Upper lobe of right lung (tissue), 1 donor: Measurements from ENCODE around the gene BTNL2. TPM values are rescaled to one million over a fixed set of nuclear protein-coding genes. Genes with fewer than 3 reads are reported as not detected.
A peak's percentile ranks its signal among the peaks of the same experiment; 100 is the strongest.

Experiments used
- ATAC-seq: fragments of 200-7000 bp; cut with Tn5 transposase; one replicate; pipeline ENCODE4 v1.9.1; 2020; ENCODE audit warnings: mild to moderate bottlenecking, moderate library complexity
- DNase-seq: peaks from one replicate; pipeline ENCODE4 v3.0.0-alpha.2; 2020
- H3K27ac ChIP-seq: fragments of 200-600 bp; one replicate; pipeline ENCODE4 v1.8.0; 2022
- H3K27me3 ChIP-seq: fragments of 200-600 bp; one replicate; pipeline ENCODE4 v1.8.0; 2022; ENCODE audit warnings: mild to moderate bottlenecking
- H3K36me3 ChIP-seq: fragments of 200-600 bp; one replicate; pipeline ENCODE4 v1.8.0; 2022
- H3K4me1 ChIP-seq: fragments of 200-600 bp; one replicate; pipeline ENCODE4 v1.8.0; 2022
- H3K4me3 ChIP-seq: fragments of 200-600 bp; one replicate; pipeline ENCODE4 v1.8.0; 2022; ENCODE audit warnings: mild to moderate bottlenecking
- H3K9me3 ChIP-seq: fragments of 200-600 bp; one replicate; pipeline ENCODE4 v1.8.0; 2022
- CTCF ChIP-seq: fragments of 200-600 bp; IDR thresholded peaks from one replicate; pipeline ENCODE4 v1.8.0; 2022; ENCODE audit warnings: antibody characterized with exemption
- intact Hi-C: fragments of 100-400 bp; cut with DNase I; formaldehyde crosslinking; loops from one replicate; pipeline ENCODE4 v1.11.0; 2022
- total RNA-seq: library from RNA; stranded (reverse); fragmentation: NEBNext Ultra II Directional; extraction: Animal tissue kit (Norgen Biotek cat#: 25700); gene quantifications from one replicate; pipeline ENCODE4 v1.2.1, GENCODE V29; 2021
- donor health status: DM: no; HTN: yes; CAD: no; lungs with severe emphysema.

The BTNL2 gene
- total RNA-seq, 1 donor from 2014 or later, result not detected

GRCh38 chr6:32442977-32443552 is 36.1 kb upstream of the BTNL2 start:
- peaks cover 24% of the 10 kb centered on the region for H3K36me3 ChIP-seq
- DNase-seq (no peak), ATAC-seq (no peak)
- H3K9me3 ChIP-seq, result no peaks in the 10 kb centered on the region
- peaks cover 5% of the 10 kb centered on the region for H3K4me1 ChIP-seq
- H3K4me3 ChIP-seq, result peak overlapping the region; percentile 58
- H3K27me3 ChIP-seq, result no peaks in the 10 kb centered on the region
- intact Hi-C loops, result no loop called here
- H3K27ac ChIP-seq, result no peak overlapping the region
- no peak for TF ChIP-seq CTCF

GRCh38 chr6:32442243-32442667 is 35.3 kb upstream of the BTNL2 start:
- ATAC-seq (no peak), DNase-seq (no peak)
- Histone ChIP-seq H3K9me3 (no peaks in the 10 kb centered on the region), H3K27me3 (no peaks in the 10 kb centered on the region), H3K4me1 (peaks cover 10% of the 10 kb centered on the region), H3K36me3 (peaks cover 24% of the 10 kb centered on the region), H3K27ac (no peak overlapping the region), H3K4me3 (peak overlapping the region; percentile 58)
- TF ChIP-seq CTCF, result no peak
- intact Hi-C loops, result no loop called here

GRCh38 chr6:32439602-32440214 is 32.7 kb upstream of the BTNL2 start, which contains the start of gene HLA-DRA:
Gene HLA-DRA, plus strand, starts transcription at chr6:32439887. Its CDS starts 64 bp downstream, at chr6:32439951.
- Histone ChIP-seq H3K27me3 (no peaks in the 10 kb centered on the region), H3K4me1 (peaks cover 10% of the 10 kb centered on the region), H3K4me3 (peak within 1 kb of the TSS; percentile 58), H3K27ac (peak within 1 kb of the TSS; percentile 84), H3K9me3 (no peaks in the 10 kb centered on the region), H3K36me3 (peaks cover 24% of the 10 kb centered on the region)
- no peak for DNase-seq
- no peak for TF ChIP-seq CTCF
- ATAC-seq, result peak; percentile 87
- intact Hi-C loops, result no loop called here

- H3K4me3 ChIP-seq, result no peak overlapping the region
- ATAC-seq, result no peak
- H3K36me3 ChIP-seq, result peaks cover 18% of the 10 kb centered on the region
- DNase-seq, result no peak
- H3K9me3 ChIP-seq, result no peaks in the 10 kb centered on the region
- TF ChIP-seq CTCF, result no peak
- H3K27ac ChIP-seq, result peak overlapping the region; percentile 69
- no peaks in the 10 kb centered on the region for H3K27me3 ChIP-seq
- intact Hi-C loops, result no loop called here
- H3K4me1 ChIP-seq, result peaks cover 10% of the 10 kb centered on the region
Measured at GRCh38 chr6:32439139-32439538, 32.2 kb upstream of the BTNL2 start.

GRCh38 chr6:32436995-32437836 is 30.2 kb upstream of the BTNL2 start:
- Histone ChIP-seq H3K4me1 (peaks cover 10% of the 10 kb centered on the region), H3K4me3 (no peak overlapping the region), H3K27me3 (no peaks in the 10 kb centered on the region), H3K9me3 (no peaks in the 10 kb centered on the region), H3K36me3 (no peaks in the 10 kb centered on the region), H3K27ac (peak overlapping the region; percentile 84)
- no peak for DNase-seq
- peak; percentile 84 for ATAC-seq
- intact Hi-C loops, result no loop called here
- TF ChIP-seq CTCF, result no peak
